ENCODE measurements around the gene PPP1R2C. TPM values are rescaled to one million over a fixed set of nuclear protein-coding genes. Genes with fewer than 3 reads are reported as not detected.

Gene PPP1R2C
- total RNA-seq, result not detected in 2 replicates

GRCh38 chrX:42778096-42778495, at the start of gene PPP1R2C:
Gene PPP1R2C, minus strand, starts transcription at chrX:42778163. Its CDS starts 84 bp downstream, at chrX:42778079.

All from epithelial cell of umbilical artery (primary cell).